ENCODE data around the gene ZMYM5. TPM values are rescaled to one million over a fixed set of nuclear protein-coding genes. Genes with fewer than 3 reads are reported as not detected.

Gene ZMYM5
- total RNA-seq, 1 experiment from 2014 or later, result 12.6 TPM

DNA sequence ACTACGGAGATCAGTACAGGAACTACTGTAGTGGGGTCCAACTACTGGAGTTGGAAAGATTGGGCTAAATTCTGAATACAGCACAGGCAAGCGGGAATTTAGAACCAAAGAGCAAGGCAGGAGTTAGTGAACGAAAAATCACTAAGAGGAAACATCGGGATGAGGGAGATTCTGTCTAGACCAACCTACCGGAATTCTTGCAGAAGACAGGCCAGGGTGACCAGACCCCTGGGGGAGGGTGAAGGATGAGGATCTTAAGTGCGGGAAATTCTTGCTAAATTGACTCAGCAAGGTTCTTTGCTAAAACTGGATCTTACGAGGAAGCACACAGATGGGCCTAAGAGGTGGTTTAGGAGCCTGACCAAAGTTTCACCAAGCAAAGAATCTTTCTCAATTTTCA is 67.5 kb downstream of the ZMYM5 start:
- no peaks in the 10 kb centered on the region for H3K79me2 ChIP-seq (ENCODE audit: insufficient read depth, low read length)
- H3K4me2 ChIP-seq (ENCODE audit: insufficient read depth, insufficient read length, low read length), result no peak overlapping the region
- H3K9me3 ChIP-seq (ENCODE audit: control insufficient read depth, low read depth, low read length), result no peaks in the 10 kb centered on the region
- no peak overlapping the region for H2BK120ac ChIP-seq (ENCODE audit: low read depth, low read length, poor library complexity, severe bottlenecking)
- no peaks in the 10 kb centered on the region for H3K23me2 ChIP-seq (ENCODE audit: insufficient read length, low read depth, low read length, poor library complexity, severe bottlenecking)
- H3K9ac ChIP-seq (ENCODE audit: extremely low read depth, insufficient read length, low read length), result no peak overlapping the region
- no peak overlapping the region for H3K56ac ChIP-seq (ENCODE audit: insufficient read length, low read depth, low read length)
- no peak overlapping the region for H3K27ac Mint-ChIP-seq
- H3K36me3 Mint-ChIP-seq (ENCODE audit: insufficient read depth in 1 of 3, low read depth in 3 of 3), result no peaks in the 10 kb centered on the region
- no peaks in the 10 kb centered on the region for H3K79me1 ChIP-seq (ENCODE audit: insufficient read depth, low read depth, low read length, poor library complexity, severe bottlenecking)
- no peaks in the 10 kb centered on the region for H4K20me1 ChIP-seq (ENCODE audit: control insufficient read depth, insufficient read depth, insufficient read length)
- no peak overlapping the region for H2BK15ac ChIP-seq (ENCODE audit: low read depth, low read length)
- H3K27me3 Mint-ChIP-seq (ENCODE audit: low read depth), result no peaks in the 10 kb centered on the region
- H2BK5ac ChIP-seq (ENCODE audit: insufficient read length, low read length), result no peak overlapping the region
- no peak overlapping the region for H2AFZ ChIP-seq (ENCODE audit: low read length)
- TF ChIP-seq, protein P1, sequence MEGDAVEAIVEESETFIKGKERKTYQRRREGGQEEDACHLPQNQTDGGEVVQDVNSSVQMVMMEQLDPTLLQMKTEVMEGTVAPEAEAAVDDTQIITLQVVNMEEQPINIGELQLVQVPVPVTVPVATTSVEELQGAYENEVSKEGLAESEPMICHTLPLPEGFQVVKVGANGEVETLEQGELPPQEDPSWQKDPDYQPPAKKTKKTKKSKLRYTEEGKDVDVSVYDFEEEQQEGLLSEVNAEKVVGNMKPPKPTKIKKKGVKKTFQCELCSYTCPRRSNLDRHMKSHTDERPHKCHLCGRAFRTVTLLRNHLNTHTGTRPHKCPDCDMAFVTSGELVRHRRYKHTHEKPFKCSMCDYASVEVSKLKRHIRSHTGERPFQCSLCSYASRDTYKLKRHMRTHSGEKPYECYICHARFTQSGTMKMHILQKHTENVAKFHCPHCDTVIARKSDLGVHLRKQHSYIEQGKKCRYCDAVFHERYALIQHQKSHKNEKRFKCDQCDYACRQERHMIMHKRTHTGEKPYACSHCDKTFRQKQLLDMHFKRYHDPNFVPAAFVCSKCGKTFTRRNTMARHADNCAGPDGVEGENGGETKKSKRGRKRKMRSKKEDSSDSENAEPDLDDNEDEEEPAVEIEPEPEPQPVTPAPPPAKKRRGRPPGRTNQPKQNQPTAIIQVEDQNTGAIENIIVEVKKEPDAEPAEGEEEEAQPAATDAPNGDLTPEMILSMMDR (conservative IDR thresholded peaks at IDR 0.05), result no peak
- H3K4me3 Mint-ChIP-seq, result no peak overlapping the region
- no peak overlapping the region for H2BK20ac ChIP-seq (ENCODE audit: low read depth, low read length, poor library complexity, severe bottlenecking)
- H2AK5ac ChIP-seq (ENCODE audit: insufficient read length, low read length), result no peak overlapping the region
- no peak overlapping the region for H3K23ac ChIP-seq (ENCODE audit: insufficient read length, low read depth, low read length)
- peaks cover 2% of the 10 kb centered on the region; the same call in 1 of the 2 replicates for H3K4me1 ChIP-seq (ENCODE audit: insufficient read depth, low read length)
- H4K91ac ChIP-seq (ENCODE audit: insufficient read length, low read depth, low read length), result no peak overlapping the region
- H3K18ac ChIP-seq (ENCODE audit: insufficient read length, low read depth, low read length), result no peak overlapping the region
- H4K5ac ChIP-seq (ENCODE audit: insufficient read length, low read depth, low read length), result no peak overlapping the region
- H3K9me3 Mint-ChIP-seq, result peaks cover 3% of the 10 kb centered on the region in 2 experiments; a peak in 2 of 5 replicates
- H3T11ph ChIP-seq (ENCODE audit: low read length), result no peak overlapping the region
- no CpG with 5 or more reads among the region's 7 CpGs for WGBS (ENCODE audit: extremely low coverage, insufficient read length, low lambda C conversion rate)
- DNase-seq, result no peak
- H4K8ac ChIP-seq (replicated peaks; ENCODE audit: insufficient read length, low read depth, low read length), result no peak overlapping the region
- H3K4me1 Mint-ChIP-seq, result peaks cover 13 to 14% of the 10 kb centered on the region in 2 experiments
- H3K27ac ChIP-seq (ENCODE audit: insufficient read length, low read depth, low read length), result no peak overlapping the region
- no peak overlapping the region for H3K14ac ChIP-seq (ENCODE audit: insufficient read depth, low read length)
- H3K4ac ChIP-seq (ENCODE audit: low read depth, low read length), result no peak overlapping the region
- H2BK12ac ChIP-seq (ENCODE audit: insufficient read length, low read depth, low read length), result no peak overlapping the region
- H3K27me3 ChIP-seq (ENCODE audit: insufficient read depth, low read length), result no peaks in the 10 kb centered on the region

Data from H9 (cell line).